HepG2 (cell line): ENCODE results near the gene MICALL2. TPM values are rescaled to one million over a fixed set of nuclear protein-coding genes. Genes with fewer than 3 reads are reported as not detected.

Experiments
- E2F2 ChIP-seq: sonication (generic); formaldehyde crosslinking; IDR thresholded peaks from 2 replicates; pipeline ENCODE4 v1.4.0; 2020; ENCODE audit warnings: missing genetic modification reagents, borderline replicate concordance
- GLI4 ChIP-seq: sonication (generic); formaldehyde crosslinking; IDR thresholded peaks from 2 replicates; pipeline ENCODE4 v1.5.1; 2020; ENCODE audit warnings: missing genetic modification reagents, mild to moderate bottlenecking, moderate library complexity, borderline replicate concordance
- HNRNPH1 ChIP-seq: fragments of 200-400 bp; formaldehyde crosslinking; optimal IDR thresholded peaks from 2 replicates; pipeline ENCODE3; 2017; ENCODE audit warnings: mild to moderate bottlenecking, low read depth, low read length
- NFE2L1 ChIP-seq: sonication (generic); formaldehyde crosslinking; IDR thresholded peaks from 2 replicates; pipeline ENCODE4 v1.4.0; 2020; ENCODE audit warnings: missing genetic modification reagents, mild to moderate bottlenecking, borderline replicate concordance
- NR3C1 ChIP-seq: sonication (generic); formaldehyde crosslinking; IDR thresholded peaks from 2 replicates; pipeline ENCODE4 v1.4.0; 2020; ENCODE audit warnings: missing genetic modification reagents
- PAF1 ChIP-seq: IDR thresholded peaks from 2 replicates; pipeline ENCODE4 v1.6.1; 2016; ENCODE audit warnings: missing genetic modification reagents, missing compliant biosample characterization
- PBX3 ChIP-seq: sonication (generic); formaldehyde crosslinking; IDR thresholded peaks from 2 replicates; pipeline ENCODE4 v1.8.1; 2023; ENCODE audit warnings: missing genetic modification reagents, inconsistent platforms, borderline replicate concordance
- PLRG1 ChIP-seq: fragments of 450-650 bp; conservative IDR thresholded peaks from 2 replicates; pipeline ENCODE4 v1.6.1; 2016
- ZNF138 ChIP-seq: sonication (generic); formaldehyde crosslinking; IDR thresholded peaks from 2 replicates; pipeline ENCODE4 v1.5.0; 2020; ENCODE audit warnings: mild to moderate bottlenecking, low read depth, missing genetic modification reagents
- ZNF275 ChIP-seq: sonication (generic); formaldehyde crosslinking; IDR thresholded peaks from 2 replicates; pipeline ENCODE4 v1.8.0; 2022; ENCODE audit warnings: missing genetic modification reagents, mild to moderate bottlenecking, inconsistent platforms, borderline replicate concordance
- ZNF34 ChIP-seq: sonication (generic); formaldehyde crosslinking; IDR thresholded peaks from 2 replicates; pipeline ENCODE4 v1.4.0; 2020; ENCODE audit warnings: mild to moderate bottlenecking, missing genetic modification reagents, borderline replicate concordance
- ZNF468 ChIP-seq: sonication (generic); formaldehyde crosslinking; IDR thresholded peaks from 2 replicates; pipeline ENCODE4 v1.8.0; 2022; ENCODE audit warnings: mild to moderate bottlenecking, moderate library complexity, missing genetic modification reagents
- polyA plus RNA-seq, 8 experiments: library from polyadenylated mRNA; depleted of rRNA in 3 of 8; stranded (reverse) in 7 of 8; unstranded in 1 of 8; fragments of >200 nt; fragmentation: Illumina TruSeq in 4 of 8; extraction: Trizol in 4 of 8; gene quantifications; 2 replicates each; pipeline versions ENCODE4 v1.2.1 to v1.2.3, GENCODE V29; 2011 to 2016; ENCODE audit warnings: low read depth in 4 of 8, missing spikeins in 1 of 8, mixed read lengths in 1 of 8; ENCODE audit not compliant: insufficient read depth in 1 of 8
- total RNA-seq, 5 experiments: library from RNA; depleted of rRNA; stranded (reverse); fragments of >200 nt; fragmentation: Illumina TruSeq; extraction: Trizol; gene quantifications; 2 replicates each; pipeline ENCODE4 v1.2.3, GENCODE V29; 2016; ENCODE audit warnings: low read depth in 1 of 5
- TF ChIP-seq, protein P1 (sequence below): sonication (generic); IDR thresholded peaks from 2 replicates; pipeline ENCODE4 v1.6.1; 2016; ENCODE audit warnings: low read depth, borderline replicate concordance
- TF ChIP-seq, protein P2 (sequence below): sonication (generic); formaldehyde crosslinking; IDR thresholded peaks from 2 replicates; pipeline ENCODE4 v1.8.1; 2023; ENCODE audit warnings: mild to moderate bottlenecking, missing genetic modification reagents
- TF ChIP-seq, protein P3 (sequence below): sonication (generic); formaldehyde crosslinking; IDR thresholded peaks from 2 replicates; pipeline ENCODE4 v1.8.0; 2022; ENCODE audit warnings: low read depth, missing genetic modification reagents
- TF ChIP-seq, protein P4 (sequence below): sonication (generic); formaldehyde crosslinking; IDR thresholded peaks from 2 replicates; pipeline ENCODE4 v1.8.0; 2022; ENCODE audit warnings: mild to moderate bottlenecking, missing genetic modification reagents; ENCODE audit not compliant: insufficient replicate concordance

MICALL2 gene
- total and polyA plus RNA-seq, 2 of the 13 experiments (the other 11 are each of a cell fraction or from before 2014, with no cell fraction given): 5.8 to 12.4 TPM

- TF ChIP-seq GLI4 (CRISPR knock-in tag) (no peak), NR3C1 (CRISPR knock-in tag) (no peak), HNRNPH1 (no peak), ZNF34 (no peak), PLRG1 (no peak), E2F2 (CRISPR knock-in tag) (no peak), PAF1 (CRISPR knock-in tag) (no peak), NFE2L1 (no peak), ZNF275 (CRISPR knock-in tag) (no peak), PBX3 (no peak), ZNF138 (CRISPR knock-in tag) (no peak), ZNF468 (CRISPR knock-in tag) (no peak)
- TF ChIP-seq, protein P1, sequence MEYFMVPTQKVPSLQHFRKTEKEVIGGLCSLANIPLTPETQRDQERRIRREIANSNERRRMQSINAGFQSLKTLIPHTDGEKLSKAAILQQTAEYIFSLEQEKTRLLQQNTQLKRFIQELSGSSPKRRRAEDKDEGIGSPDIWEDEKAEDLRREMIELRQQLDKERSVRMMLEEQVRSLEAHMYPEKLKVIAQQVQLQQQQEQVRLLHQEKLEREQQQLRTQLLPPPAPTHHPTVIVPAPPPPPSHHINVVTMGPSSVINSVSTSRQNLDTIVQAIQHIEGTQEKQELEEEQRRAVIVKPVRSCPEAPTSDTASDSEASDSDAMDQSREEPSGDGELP: peak; percentile 61; the same call in 1 of the 2 replicates
- TF ChIP-seq, protein P2, sequence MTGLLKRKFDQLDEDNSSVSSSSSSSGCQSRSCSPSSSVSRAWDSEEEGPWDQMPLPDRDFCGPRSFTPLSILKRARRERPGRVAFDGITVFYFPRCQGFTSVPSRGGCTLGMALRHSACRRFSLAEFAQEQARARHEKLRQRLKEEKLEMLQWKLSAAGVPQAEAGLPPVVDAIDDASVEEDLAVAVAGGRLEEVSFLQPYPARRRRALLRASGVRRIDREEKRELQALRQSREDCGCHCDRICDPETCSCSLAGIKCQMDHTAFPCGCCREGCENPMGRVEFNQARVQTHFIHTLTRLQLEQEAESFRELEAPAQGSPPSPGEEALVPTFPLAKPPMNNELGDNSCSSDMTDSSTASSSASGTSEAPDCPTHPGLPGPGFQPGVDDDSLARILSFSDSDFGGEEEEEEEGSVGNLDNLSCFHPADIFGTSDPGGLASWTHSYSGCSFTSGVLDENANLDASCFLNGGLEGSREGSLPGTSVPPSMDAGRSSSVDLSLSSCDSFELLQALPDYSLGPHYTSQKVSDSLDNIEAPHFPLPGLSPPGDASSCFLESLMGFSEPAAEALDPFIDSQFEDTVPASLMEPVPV (CRISPR knock-in tag): no peak
- TF ChIP-seq, protein P3, sequence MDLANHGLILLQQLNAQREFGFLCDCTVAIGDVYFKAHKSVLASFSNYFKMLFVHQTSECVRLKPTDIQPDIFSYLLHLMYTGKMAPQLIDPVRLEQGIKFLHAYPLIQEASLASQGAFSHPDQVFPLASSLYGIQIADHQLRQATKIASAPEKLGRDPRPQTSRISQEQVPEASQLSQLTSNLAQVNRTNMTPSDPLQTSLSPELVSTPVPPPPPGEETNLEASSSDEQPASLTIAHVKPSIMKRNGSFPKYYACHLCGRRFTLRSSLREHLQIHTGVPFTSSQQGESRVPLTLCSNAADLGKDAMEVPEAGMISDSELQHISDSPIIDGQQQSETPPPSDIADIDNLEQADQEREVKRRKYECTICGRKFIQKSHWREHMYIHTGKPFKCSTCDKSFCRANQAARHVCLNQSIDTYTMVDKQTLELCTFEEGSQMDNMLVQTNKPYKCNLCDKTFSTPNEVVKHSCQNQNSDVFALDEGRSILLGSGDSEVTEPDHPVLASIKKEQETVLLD (CRISPR knock-in tag): no peak
- TF ChIP-seq, protein P4, sequence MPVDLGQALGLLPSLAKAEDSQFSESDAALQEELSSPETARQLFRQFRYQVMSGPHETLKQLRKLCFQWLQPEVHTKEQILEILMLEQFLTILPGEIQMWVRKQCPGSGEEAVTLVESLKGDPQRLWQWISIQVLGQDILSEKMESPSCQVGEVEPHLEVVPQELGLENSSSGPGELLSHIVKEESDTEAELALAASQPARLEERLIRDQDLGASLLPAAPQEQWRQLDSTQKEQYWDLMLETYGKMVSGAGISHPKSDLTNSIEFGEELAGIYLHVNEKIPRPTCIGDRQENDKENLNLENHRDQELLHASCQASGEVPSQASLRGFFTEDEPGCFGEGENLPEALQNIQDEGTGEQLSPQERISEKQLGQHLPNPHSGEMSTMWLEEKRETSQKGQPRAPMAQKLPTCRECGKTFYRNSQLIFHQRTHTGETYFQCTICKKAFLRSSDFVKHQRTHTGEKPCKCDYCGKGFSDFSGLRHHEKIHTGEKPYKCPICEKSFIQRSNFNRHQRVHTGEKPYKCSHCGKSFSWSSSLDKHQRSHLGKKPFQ (CRISPR knock-in tag): no peak
Observed at GRCh38 chr7:1466524-1467271, 7.4 kb upstream of the MICALL2 start (continued).
